ENCODE results near the gene TCEAL8. TPM values are rescaled to one million over a fixed set of nuclear protein-coding genes. Genes with fewer than 3 reads are reported as not detected.

TCEAL8 gene
- total and polyA plus RNA-seq, 9 donors: 41.8 to 121 (median 67.4) TPM

- DNase-seq: peak; percentile 15 to 53 (median 45)
- intact Hi-C loops (cut with DNase I): no loop called here
- Histone ChIP-seq H3K36me3 (no peaks in the 10 kb centered on the region), H3K9me3 (no peaks in the 10 kb centered on the region), H3K4me3 (peak within 1 kb of the TSS; percentile 22), H3K27me3 (no peaks in the 10 kb centered on the region), H3K27ac (no peak within 1 kb of the TSS), H3K4me1 (ENCODE audit: insufficient read depth) (no peaks in the 10 kb centered on the region)
- TF ChIP-seq EP300 (IDR thresholded peaks at IDR 0.05) (no peak), POLR2A (IDR thresholded peaks at IDR 0.05) (no peak), CTCF (IDR thresholded peaks at IDR 0.05) (no peak)
- WGBS, 3 donors: 20 to 35% (median 29%) methylated on average over 17 of the region's 17 CpGs
Measured at GRCh38 chrX:103276581-103277002, 21.6 kb upstream of the TCEAL8 start, which contains the start of gene TCEAL5. TSS of gene TCEAL5 (minus strand) at chrX:103276750. CDS start at chrX:103274563, 2,187 bp downstream.

GRCh38 chrX:103275947-103276567, 21.1 kb upstream of the TCEAL8 start:
- Histone ChIP-seq H3K36me3 (no peaks in the 10 kb centered on the region), H3K27me3 (no peaks in the 10 kb centered on the region), H3K4me3 (peak overlapping the region; percentile 22), H3K4me1 (ENCODE audit: insufficient read depth) (no peaks in the 10 kb centered on the region), H3K27ac (no peak overlapping the region), H3K9me3 (no peaks in the 10 kb centered on the region)
- intact Hi-C loops (cut with DNase I): no loop called here
- no peak for TF ChIP-seq EP300 (IDR thresholded peaks at IDR 0.05)
- TF ChIP-seq CTCF (IDR thresholded peaks at IDR 0.05): no peak
- no peak for TF ChIP-seq POLR2A (IDR thresholded peaks at IDR 0.05)
- DNase-seq: no peak
- 23 to 40% (median 32%) methylated on average over 23 of the region's 23 CpGs for WGBS, 3 donors

- no peak overlapping the region for H3K27ac ChIP-seq
Measured at GRCh38 chrX:103274284-103274683, 19.3 kb upstream of the TCEAL8 start.

GRCh38 chrX:103258275-103258674, 3.3 kb upstream of the TCEAL8 start:
- TF ChIP-seq POLR2A (IDR thresholded peaks at IDR 0.05): no peak
- Histone ChIP-seq H3K27ac (no peak overlapping the region), H3K4me3 (no peak overlapping the region), H3K36me3 (no peaks in the 10 kb centered on the region), H3K4me1 (ENCODE audit: insufficient read depth) (no peaks in the 10 kb centered on the region), H3K27me3 (no peaks in the 10 kb centered on the region), H3K9me3 (no peaks in the 10 kb centered on the region)
- intact Hi-C loops (cut with DNase I): no loop called here
- DNase-seq: no peak

More at GRCh38 chrX:103274284-103274683, 19.3 kb upstream of the TCEAL8 start:
- Histone ChIP-seq H3K27me3 (no peaks in the 10 kb centered on the region), H3K4me3 (no peak overlapping the region), H3K9me3 (no peaks in the 10 kb centered on the region), H3K36me3 (no peaks in the 10 kb centered on the region), H3K4me1 (ENCODE audit: insufficient read depth) (no peaks in the 10 kb centered on the region)
- TF ChIP-seq EP300 (IDR thresholded peaks at IDR 0.05): no peak
- no peak for TF ChIP-seq POLR2A (IDR thresholded peaks at IDR 0.05)
- no peak for TF ChIP-seq CTCF (IDR thresholded peaks at IDR 0.05)
- no peak for DNase-seq
- intact Hi-C loops (cut with DNase I): no loop called here
- WGBS, 3 donors: 82 to 83% (median 83%) methylated on average over 4 of the region's 4 CpGs

GRCh38 chrX:103256651-103257050, 1.7 kb upstream of the TCEAL8 start:
- intact Hi-C loops (cut with DNase I): no loop called here
- H3K4me1 ChIP-seq (ENCODE audit: insufficient read depth): no peaks in the 10 kb centered on the region

More at GRCh38 chrX:103256651-103257050, 1.7 kb upstream of the TCEAL8 start:
- no peak for DNase-seq
- Histone ChIP-seq H3K4me3 (no peak overlapping the region), H3K9me3 (no peaks in the 10 kb centered on the region), H3K27ac (no peak overlapping the region), H3K27me3 (no peaks in the 10 kb centered on the region), H3K36me3 (no peaks in the 10 kb centered on the region)
- TF ChIP-seq CTCF (IDR thresholded peaks at IDR 0.05): no peak
- no peak for TF ChIP-seq POLR2A (IDR thresholded peaks at IDR 0.05)
- TF ChIP-seq EP300 (IDR thresholded peaks at IDR 0.05): no peak
